ENCODE measurements around the gene ARAP1.
A peak's percentile ranks its signal among the peaks of the same experiment; 100 is the strongest.

The ARAP1 gene

DNA sequence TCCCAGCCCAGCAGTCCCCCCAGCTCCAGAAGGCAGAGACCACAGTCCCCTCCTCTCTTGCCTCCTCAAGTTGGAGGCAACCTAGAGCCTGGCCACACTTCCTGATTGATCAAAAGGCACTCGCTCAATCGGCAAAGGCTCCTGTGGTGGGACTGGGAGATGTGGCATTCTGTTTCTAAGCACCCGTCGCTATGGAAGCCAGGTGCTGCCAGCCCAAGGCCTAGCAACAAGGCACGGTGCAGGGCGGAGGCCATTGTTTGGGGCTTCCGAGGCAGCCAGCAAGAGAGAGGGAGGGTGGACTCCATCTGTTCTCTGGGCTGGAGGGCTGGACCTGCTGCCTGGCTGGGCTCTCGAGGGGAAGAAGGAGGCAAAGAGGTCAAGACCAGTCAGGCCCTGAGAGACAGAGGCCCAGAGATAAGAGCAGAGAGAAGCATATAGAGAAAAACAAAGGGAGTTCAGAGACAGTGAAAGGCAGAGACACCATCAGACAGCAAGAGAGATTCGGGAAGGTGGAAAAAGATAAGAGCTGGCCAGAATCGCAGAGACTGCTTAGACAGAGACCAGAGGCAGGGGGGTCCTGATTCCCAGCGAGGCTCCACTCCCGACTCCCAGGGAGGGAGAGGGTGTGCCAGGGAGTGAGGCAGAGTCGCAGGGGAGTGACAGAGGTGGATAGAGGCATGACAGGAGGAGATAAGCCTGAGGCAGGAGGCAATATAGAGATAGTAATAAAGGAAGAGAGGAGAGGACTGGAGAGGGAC lies 99.2 kb downstream of the ARAP1 start:
- DNase-seq: no peak

DNA sequence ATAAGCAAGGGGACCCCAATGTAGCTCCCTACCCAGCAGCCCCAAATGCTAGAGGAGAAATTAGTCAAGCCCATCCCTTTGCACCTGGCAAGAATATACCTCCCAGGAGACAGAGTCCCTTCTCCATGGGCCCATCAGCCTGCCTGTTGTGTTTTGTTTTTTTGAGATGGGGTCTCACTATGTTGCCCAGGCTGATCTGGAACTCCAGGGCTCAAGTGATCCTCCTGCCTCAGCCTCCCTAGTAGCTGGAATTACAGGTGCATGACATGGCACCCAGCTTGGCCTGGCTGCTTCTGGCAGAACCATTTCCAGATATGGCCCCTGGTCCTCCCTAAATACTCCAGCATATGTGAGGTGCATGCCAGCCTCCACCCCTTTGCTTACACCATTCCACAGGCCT lies 100.1 kb downstream of the ARAP1 start:
- no peak for DNase-seq

DNA sequence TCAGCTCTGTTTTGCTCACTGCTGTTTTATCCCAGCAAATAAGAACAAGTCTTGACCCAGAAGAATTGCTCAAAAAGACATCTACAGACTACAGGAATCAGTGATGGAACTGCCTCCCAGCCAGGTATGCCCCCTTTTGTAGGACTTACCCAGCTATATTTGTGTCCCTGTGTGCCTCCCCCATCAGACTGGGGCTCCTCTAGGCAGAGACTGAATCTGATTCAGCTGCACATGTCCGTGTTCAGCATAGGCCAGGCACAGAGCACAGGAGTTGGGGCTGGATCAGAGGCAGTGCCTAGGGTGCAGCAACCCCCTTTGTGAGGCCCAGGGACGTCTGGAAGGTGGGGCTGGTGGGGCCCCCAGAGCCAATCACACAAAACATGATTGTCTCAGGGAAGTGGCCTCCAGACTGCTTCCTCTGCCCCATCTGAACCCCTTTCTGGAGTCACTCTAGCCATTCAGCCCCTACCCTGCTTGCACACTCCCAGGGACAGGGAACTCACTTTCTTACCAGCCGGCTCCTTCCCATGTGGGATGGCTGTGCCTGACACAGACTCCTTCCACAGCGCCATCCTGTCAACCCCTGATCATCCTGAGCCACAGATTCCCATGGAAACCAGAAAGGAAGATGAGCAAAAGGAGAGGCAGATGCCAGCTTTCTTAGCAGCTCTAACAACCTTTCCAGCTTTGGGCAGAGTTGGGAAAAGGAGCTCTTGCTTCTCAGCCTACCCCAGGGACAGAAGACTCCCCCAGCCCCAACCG lies 102.8 kb downstream of the ARAP1 start:
- no peak for DNase-seq

DNA sequence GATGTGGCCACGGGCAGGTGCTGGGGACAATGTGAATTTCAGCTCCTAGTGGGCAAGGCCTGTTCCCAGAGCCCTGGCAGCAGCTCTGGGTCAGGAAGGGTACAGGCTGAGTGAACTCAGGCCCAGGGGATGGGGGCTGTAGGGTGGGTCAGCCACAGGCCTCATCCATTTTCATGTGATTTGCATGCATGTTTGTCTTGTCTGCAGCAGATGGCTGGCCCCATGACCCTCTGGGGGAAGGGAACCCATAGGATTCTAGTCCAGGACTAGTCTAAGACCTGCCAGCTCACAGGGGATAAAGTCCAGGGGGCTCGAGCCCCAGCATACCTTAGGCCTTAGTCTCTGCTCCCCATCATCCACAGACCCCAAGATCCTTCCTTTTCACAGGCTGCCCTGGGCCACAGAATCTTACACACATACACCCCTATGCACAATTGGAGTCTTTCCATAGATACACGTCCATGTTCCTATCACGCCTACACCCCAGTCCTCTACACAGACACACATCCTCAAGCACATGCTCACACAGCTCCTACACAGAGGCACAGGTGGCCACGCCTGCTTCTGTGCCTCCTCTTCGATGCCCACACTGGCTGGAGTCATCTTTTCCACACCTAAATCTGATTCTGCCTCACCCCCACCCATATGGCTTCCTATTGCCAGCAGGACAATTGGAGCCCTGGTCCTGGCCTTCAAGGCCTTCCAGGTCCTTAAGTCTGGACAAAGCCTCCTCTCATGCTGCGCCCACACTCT lies 103.6 kb downstream of the ARAP1 start:
- no peak for DNase-seq

DNA sequence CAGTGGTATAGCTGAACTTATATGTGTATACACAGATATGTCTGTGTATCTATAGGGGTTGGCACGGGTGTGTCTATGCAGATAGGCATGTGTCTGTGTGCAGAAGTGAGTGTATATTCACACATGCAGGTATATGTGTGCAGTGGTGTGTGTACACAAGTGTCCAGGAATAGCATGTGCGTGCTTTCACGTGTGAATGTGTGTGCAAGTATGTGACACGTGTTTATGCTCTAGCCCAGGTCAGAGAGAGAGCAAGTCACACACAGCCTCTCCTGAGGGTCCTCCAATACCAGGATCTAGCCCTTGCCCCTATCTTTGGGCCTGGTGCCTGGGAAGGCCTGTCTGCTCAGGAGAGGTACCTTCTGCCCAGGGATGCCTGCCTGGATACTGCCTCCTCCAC lies 104.3 kb downstream of the ARAP1 start:
- DNase-seq: no peak

DNA sequence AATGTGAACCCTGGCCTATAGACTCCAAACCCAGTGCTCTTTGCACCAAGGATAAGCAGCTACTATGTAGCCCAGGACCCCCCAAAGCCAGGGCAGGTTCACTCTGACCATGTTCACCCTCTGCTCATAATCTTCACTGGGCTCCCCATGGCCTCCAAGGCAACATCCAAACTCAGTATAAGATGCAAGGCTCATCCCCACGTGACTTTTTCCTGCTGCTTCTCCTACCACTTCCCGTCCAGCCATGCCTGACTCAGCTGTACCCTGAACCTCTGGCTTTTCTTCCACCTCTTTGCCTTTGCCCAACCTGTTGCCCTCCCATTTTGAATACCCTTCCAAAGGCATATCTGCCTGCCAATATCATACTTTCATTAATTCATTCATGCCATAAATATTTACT lies 105.7 kb downstream of the ARAP1 start:
- no peak for DNase-seq

DNA sequence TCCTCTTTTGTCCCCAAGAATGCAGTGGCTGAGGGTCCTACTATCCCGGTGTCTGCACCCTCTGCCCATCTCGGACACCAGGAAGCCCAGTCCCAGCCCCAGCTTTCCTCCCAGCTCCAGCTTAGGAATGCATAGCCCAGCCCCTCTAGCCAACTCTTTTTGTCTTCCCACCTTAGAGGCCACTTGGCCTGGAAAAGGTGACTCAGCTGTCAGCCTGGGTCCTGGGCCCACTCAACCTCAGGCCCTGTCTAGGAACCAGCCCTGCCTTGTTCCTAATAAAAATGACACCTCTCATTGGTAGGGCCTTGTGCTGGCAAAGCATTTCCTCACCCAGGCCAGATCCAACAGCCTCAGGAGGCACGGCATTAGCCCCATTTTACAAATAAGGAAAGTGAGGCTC lies 106.2 kb downstream of the ARAP1 start:
- no peak for DNase-seq

DNA sequence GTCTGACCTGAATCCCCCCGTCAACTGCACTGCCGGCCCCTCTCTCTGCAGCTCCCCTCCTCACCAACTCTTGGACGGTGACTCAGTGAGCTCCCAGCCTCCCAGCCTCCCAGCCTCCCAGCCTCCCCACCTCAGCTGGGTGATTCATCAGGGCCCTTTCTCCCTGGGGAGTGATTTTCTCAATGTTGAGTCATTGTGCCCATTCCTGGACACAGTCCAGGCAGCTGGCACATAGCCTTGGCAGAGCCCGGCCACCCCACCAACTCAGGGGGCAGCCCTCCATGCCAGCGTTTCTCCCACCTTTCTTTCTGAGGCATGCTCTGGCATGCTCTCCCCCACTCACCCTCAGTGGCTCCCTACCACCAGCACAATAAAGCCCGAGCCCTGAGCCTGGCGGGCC lies 108.7 kb downstream of the ARAP1 start:
- DNase-seq: no peak

DNA sequence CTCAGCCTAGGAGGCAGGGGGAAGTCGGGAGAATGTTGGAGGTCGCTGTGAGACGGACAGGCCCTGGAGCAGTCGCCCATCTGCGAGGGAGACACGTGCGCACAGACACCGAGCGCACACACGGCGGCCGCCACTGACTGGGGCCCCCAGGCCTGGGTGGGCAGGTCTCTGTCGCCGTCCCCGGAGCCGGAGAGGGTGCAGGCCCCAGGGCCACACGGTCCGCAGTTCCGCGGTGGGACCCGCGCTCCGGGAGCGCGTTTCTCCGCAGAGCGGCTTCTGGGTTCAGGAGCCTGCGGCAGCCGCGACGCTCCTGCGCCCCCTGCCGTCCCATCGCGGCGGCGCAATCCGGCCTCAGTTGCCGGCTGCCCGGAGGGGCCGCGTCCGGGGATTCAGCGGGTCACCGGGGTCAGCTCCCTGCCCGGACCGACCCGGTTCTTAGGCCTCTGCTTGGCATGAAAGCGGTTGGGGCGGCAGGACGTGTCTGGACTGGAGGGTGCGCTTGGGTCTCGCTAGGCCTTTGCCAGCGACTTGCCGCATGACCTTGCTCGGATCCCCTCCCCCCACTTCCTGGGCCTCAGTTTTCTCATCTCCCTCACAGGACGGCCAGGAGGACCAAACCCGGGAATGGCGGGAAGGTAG lies 109.2 kb downstream of the ARAP1 start:
- peak; percentile 77 for DNase-seq

DNA sequence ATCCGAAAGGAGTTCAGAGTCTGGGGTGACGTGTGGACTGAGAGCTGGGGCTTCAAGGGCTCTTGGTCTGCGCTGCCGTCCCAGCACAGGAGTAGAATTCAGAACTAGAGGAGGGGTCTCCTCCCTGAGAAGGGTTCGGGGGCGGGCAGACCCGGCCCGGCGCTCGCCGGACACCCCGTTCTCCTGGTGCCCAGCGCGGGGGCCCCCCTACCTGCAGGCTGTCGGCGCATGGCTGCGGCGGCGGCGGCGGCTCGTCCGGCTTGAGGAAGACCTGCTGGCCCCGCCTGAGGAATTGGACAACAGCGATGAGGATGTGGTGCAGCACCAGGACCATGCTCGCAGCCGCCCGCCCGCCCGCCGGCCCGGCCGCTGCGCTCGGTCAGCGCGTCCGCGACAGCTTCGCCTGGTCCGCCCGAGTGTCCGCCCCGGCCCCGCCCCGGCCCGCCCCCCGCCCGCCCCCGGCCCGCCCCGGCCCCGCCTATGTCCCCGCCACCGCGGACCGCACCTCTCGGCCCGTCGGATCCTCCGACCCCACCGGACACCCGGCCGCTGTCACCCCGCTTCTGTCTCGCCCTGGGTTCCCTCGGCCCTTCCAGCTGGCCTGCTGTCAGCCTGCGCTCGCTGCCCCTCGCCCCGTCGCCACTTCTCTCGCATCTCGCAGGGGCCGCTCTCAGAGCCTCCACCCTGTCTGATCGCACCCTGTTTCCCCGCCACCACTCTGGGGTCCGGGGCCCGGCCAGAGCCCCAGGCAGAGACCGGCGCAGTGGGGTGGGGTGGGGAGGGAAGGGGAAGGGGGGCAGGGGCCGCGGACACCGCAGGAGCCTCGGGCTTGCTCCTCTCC lies 109.9 kb downstream of the ARAP1 start:
- DNase-seq: peak; percentile 23

DNA sequence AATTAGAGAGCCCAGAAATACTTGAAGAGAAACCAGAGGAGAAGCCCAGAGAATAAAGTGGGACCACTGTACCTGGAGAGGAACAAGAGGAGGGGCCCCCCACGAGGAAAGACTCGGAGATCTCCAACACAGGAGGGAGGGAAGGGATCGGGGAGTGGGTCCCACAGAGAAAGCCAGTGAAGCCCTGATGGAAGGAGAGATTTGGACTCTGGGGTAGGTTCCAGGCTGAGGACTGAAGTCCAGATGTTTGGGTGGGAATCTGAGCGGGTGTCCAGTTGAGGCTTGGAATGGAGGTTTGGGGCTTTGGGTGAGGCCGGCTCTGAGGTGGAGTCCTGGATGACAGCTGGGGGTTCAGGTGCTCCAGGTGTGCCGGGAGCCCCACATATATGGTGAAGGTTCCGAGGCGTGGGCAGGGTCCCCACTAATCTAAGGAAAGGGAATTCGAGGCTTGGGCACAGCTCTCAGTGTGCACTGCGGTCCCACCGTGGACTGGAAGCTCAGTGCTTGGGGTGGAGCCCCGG lies 110.6 kb downstream of the ARAP1 start:
- DNase-seq: no peak

DNA sequence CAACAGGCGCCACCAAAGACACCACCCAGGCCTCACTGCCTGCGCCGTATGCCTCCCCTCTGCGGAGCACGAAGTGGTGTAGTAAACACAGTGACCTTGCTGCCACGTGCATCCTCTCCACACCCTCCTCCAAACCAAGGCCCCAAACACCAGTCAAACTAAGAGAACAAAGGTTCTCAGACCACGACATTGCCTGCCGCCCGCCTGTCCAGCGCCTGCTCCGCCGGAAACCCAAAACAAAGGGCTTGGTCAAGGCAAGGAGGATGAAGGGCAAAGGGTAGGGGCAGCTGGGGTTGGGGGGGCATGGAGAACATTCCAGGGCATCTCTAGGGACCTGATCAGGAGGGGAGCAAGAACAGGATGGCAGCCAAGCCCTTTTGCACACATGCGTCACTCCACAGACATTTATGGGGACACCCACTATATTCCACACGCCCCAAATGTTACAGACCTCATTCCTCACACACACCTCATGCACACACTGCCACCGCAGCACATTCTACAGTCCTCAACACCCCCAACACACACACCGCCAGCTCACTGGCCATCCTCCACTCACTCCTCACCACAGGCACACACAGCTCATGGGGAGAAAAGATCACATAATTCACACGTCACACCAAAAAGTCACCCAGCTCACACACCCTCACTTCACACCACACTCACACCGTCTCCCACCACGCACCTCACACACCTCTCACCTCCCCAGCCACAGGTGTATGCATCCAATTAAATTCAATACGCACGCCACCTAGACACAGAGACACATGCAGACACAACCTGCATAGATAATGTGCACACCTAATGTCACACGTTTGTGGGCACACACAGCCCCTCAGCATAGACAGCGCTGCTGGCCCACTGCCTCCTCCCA lies 112.5 kb downstream of the ARAP1 start:
- DNase-seq: no peak

DNA sequence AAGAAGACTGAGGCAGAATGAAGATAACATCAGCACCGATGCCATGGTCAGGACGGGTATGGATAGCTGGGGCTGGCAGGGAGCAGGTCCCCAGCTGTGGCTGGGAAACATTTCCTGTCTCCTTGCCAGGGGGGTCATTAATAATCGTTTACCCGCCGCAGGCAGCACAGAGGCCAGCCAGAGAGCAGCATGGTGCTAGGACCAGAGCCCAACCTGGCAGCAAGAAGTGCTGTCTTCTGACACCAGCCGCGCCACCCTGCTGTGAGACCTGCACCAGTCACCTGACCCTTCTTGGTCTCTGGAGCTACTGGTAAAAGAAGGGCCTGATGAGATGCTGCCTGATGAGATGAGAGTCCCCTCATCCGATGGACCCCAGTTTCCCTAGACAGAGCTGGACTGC lies 114.3 kb downstream of the ARAP1 start:
- DNase-seq: no peak

DNA sequence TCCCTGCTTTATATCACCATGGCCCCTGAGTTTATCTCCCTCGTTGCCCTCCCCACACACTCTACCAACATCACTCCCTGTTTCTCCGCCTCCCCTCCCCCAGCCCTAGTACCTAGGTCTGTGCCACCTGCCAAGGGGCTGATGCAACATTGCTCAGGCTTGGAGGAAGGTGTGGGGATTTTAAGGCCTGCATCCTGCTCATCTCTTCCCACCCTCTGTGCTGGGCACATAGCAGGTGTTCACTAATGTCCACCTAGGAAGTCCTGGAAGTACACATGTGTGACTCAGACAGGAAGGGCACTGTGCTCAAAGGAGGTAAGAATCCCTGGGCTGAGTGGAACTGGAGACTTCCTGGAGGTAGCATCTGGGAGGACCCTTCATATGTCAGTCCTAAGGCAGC lies 115.0 kb downstream of the ARAP1 start:
- no peak for DNase-seq

DNA sequence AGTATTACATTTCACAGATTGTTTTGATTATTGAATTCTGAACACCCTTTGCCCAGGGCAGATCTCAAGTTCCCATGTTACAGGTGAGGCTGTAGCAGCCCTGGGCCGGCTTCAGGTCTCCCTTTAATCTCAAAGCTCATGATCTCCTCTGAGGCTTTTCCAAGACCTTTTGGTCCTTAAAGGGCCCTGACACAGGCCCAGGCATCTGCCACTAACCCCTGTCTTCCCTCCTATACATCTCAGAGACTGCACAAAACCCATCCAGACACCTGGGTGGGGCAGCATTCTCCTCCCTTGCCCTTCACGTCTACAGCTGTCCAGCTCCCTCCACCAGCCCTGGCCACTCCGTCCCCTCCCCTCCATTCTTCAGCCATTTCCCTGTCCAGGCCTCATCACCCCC lies 115.8 kb downstream of the ARAP1 start:
- DNase-seq: no peak

DNA sequence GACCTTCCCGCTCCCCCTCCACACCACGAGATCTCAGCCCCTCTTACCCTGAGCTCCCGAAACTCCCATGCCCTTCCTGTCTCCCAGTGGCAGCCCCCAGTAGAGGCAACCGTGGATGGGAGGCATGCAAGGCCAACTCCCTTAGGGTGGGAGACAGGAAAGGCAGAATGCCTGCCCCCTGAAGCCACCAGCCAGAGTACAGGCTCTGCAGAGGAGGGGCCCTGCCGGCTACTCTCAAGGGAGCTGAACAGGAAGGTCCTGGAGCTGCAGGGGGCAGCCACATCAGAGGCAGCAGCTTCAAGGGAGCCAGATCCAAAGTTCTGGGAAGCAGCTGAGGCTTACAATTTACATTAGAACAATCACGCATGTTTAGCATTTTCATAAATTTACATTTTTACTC lies 116.3 kb downstream of the ARAP1 start:
- DNase-seq: no peak

DNA sequence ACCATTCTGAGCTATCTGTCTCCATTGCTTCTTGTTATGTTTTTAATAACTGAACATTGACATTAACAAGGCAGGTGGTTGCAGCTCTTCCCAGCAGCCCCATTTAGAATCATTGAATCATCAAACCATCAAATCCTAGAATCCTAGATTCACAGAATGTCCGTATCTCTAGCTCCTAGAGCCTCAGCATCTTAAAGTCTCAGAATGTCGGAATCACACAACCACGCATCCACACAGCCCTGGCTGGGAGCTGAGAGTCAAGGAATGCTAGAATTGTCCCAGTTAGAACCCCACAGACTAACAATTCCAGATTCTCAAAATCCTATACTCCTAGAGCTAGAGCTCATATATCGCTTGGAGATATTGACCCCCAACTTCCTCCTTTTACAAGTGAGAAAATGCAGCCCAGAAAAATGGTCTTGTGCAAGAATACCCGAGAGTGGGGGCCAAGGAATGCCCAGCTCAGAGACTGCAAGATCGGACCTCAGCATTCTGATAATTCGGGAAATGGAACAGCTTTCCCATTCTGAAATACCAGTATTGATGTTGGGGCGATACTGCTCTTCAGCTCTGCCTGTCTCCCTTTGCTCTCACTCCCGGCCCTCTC lies 116.8 kb downstream of the ARAP1 start:
- DNase-seq: no peak

All from activated T-cell treated with anti-CD3 and anti-CD28 coated beads, Interleukin-2, amount 50 U/mL, for 1 hour (primary cell).